SJSA1 (cell line): ENCODE results near the gene TMED6. TPM values are rescaled to one million over a fixed set of nuclear protein-coding genes. Genes with fewer than 3 reads are reported as not detected.

Experiments used
- DNase-seq, 2 experiments: peaks; one replicate each; pipeline ENCODE4 v3.0.0-alpha.2; 2015 to 2020; ENCODE audit warnings: low spot score in 2 of 2, low read depth in 1 of 2
- H3K27ac ChIP-seq: fragments of 250-450 bp; sonication (Bioruptor Pico); 2 replicates; pipeline ENCODE4 v1.5.1; 2020; ENCODE audit warnings: mild to moderate bottlenecking, moderate library complexity
- H3K27me3 ChIP-seq: fragments of 250-450 bp; sonication (Bioruptor Pico); replicated peaks from 2 replicates; pipeline ENCODE4 v1.5.1; 2020; ENCODE audit warnings: mild to moderate bottlenecking, moderate library complexity
- H3K36me3 ChIP-seq: fragments of 250-450 bp; sonication (Bioruptor Pico); 2 replicates; pipeline ENCODE4 v1.5.1; 2020; ENCODE audit warnings: mild to moderate bottlenecking
- H3K4me1 ChIP-seq: fragments of 250-450 bp; sonication (Bioruptor Pico); replicated peaks from 2 replicates; pipeline ENCODE4 v1.6.1; 2021; ENCODE audit warnings: mild to moderate bottlenecking
- H3K4me3 ChIP-seq: fragments of 250-450 bp; sonication (Bioruptor Pico); 2 replicates; pipeline ENCODE4 v1.5.1; 2020; ENCODE audit warnings: mild to moderate bottlenecking
- H3K9me3 ChIP-seq: fragments of 250-450 bp; sonication (Bioruptor Pico); replicated peaks from 2 replicates; pipeline ENCODE4 v1.5.1; 2020; ENCODE audit warnings: mild to moderate bottlenecking
- total RNA-seq: library from RNA; depleted of rRNA; stranded (reverse); fragments of >200 nt; shearing (Covaris generic); gene quantifications from 2 replicates; pipeline ENCODE4 v1.2.3, GENCODE V29; 2014

TMED6 gene
- total RNA-seq, 1 experiment from 2014 or later = 0.21 TPM

DNA sequence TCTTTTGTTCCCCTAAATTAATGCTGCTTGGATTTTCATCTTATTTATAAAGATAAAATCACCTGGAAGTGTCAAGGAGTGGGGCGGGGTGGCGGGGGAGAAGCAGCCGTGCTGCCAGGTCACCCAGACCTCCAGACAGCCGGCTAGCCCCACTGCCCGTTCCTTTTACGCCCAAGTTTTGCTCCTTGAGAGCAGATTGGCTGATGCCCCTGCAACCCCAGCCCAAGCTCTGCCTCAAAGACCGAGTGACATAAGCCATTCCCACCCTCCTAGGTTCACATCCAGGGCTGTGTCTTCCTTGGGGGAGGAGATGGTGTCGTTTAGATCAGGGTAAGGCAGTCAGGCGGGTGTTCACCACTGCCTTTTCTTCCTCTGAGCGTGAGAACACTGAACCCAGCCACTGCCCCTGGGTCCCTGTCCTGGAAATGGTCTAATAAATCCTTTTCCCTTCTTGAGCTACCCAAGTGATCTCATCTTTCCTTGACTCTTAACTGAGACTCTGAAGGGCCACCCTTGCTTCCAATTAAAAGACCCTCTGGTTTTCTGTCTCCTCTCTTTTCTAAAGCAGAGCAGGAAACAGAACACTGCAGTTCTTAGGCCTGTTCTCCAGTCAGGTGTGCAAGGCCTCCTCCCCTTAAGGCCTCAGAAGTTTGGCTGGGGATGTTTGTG is 26.9 kb downstream of the TMED6 start:
- H3K9me3 ChIP-seq = no peaks in the 10 kb centered on the region
- H3K4me1 ChIP-seq = peaks cover 15% of the 10 kb centered on the region
- DNase-seq = no peak
- peaks cover 94% of the 10 kb centered on the region for H3K36me3 ChIP-seq
- no peak overlapping the region for H3K27ac ChIP-seq
- no peaks in the 10 kb centered on the region for H3K27me3 ChIP-seq
- H3K4me3 ChIP-seq = no peak overlapping the region

DNA sequence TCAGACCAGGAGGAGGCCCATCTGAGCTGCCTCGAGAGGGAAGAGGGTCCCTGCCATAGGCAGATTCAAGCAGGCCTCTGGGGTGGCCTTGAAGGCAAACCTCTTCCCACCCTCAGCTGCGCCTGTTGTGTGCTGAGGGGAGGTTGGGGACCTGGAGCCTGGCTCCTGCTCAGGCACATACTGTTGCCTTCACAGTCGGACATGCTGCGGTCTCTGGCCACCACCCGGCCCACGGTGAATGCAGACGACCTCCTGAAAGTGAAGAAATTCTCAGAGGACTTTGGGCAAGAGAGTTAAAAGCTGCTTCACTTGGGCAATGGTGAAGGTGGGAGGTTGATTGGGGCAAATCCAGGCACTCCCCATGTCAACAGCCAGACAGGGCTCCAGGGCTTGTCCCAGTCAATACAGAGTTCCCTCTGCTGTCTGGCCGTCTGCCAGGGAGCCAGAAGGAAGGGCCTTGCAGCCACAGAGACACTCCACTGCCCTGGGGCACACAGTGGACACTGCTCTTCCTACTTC is 27.5 kb downstream of the TMED6 start:
- H3K4me1 ChIP-seq = peaks cover 8% of the 10 kb centered on the region
- no peaks in the 10 kb centered on the region for H3K27me3 ChIP-seq
- peaks cover 96% of the 10 kb centered on the region for H3K36me3 ChIP-seq
- DNase-seq = no peak
- no peaks in the 10 kb centered on the region for H3K9me3 ChIP-seq
- no peak overlapping the region for H3K27ac ChIP-seq
- no peak overlapping the region for H3K4me3 ChIP-seq

DNA sequence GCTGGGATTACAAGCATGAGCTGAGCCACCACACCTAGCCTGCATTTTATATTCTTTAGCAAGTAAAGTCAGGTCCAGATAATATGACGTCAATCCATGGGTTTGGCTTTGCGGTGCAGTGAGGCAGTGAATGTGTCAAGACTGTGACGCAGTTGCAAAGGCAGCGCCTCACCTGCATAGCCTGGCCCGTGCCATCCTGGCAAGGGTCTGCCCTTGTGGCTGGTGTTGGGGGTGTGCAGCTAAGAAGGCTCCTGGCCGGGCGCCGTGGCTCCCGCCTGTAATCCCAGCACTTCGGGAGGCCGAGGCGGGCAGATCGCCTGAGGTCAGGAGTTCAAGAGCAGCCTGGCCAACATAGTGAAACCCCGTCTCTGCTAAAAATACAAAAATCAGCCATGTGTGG is 28.2 kb downstream of the TMED6 start:
- no peak for DNase-seq
- no peak overlapping the region for H3K27ac ChIP-seq
- H3K27me3 ChIP-seq = no peaks in the 10 kb centered on the region
- peaks cover 96% of the 10 kb centered on the region for H3K36me3 ChIP-seq
- no peaks in the 10 kb centered on the region for H3K9me3 ChIP-seq
- H3K4me1 ChIP-seq = peaks cover 2% of the 10 kb centered on the region
- no peak overlapping the region for H3K4me3 ChIP-seq

DNA sequence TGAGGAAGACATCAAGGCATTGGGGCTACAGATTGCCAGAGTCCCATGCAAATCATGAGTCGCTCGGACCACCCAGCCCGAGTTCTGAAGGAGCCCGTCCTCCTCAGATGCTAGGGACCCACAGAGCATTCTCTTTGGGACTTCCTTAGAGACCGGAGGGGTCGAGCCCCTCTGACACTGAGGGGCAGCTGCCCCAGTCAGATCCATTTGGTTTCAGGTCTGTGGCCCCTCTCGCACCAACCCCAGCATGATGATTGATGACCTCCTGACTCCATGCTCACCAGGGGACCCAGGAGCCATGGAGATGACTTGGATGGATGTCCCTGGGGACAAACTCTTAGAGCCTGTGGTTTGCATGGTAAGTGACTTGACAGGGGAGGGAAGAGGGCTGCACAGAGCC is 29.2 kb downstream of the TMED6 start:
- no peak overlapping the region for H3K4me3 ChIP-seq
- H3K27me3 ChIP-seq = no peaks in the 10 kb centered on the region
- peaks cover 93% of the 10 kb centered on the region for H3K36me3 ChIP-seq
- H3K27ac ChIP-seq = no peak overlapping the region
- no peaks in the 10 kb centered on the region for H3K9me3 ChIP-seq
- DNase-seq = no peak
- H3K4me1 ChIP-seq = no peaks in the 10 kb centered on the region

DNA sequence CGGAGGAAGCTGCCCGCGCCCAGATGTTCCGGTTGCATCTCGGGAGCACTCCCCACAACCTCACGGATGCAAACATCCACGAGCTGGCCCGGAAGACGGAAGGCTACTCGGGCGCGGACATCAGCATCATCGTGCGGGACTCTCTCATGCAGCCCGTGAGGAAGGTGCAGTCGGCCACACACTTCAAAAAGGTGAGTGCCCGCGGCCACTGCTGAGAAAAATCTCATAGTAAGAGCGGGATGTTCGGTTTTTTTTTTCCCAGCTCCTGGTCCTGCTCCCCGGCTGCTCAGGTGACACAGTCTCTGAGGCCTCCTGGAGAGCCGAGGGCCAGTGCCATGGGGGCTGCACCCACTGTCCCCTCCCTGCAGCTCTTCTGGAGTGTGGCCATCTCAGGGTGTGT is 30.5 kb downstream of the TMED6 start:
- H3K9me3 ChIP-seq = no peaks in the 10 kb centered on the region

DNA sequence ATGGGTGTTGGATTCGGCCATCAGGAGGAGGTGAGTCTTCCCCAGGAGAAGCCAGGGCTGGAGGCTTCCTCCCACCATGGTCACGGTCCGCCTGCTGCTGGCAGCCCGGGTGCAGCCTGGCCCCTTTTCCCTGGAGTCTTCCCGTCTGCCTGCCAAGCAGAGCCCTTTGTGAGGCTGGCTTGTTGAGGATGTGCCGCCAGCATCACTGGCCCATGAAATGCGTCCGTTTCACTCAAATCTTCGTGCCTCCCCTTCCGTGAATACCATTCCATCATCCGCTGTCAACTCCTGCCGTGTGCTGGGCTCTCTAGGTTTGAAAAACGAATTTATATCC is 30.9 kb downstream of the TMED6 start:
- no peak for DNase-seq
- no peak overlapping the region for H3K4me3 ChIP-seq
- no peaks in the 10 kb centered on the region for H3K27me3 ChIP-seq
- H3K36me3 ChIP-seq = peaks cover 94% of the 10 kb centered on the region
- H3K9me3 ChIP-seq = no peaks in the 10 kb centered on the region
- H3K4me1 ChIP-seq = no peaks in the 10 kb centered on the region
- H3K27ac ChIP-seq = no peak overlapping the region

More for the DNA sequence above, 30.5 kb downstream of the TMED6 start:
- no peaks in the 10 kb centered on the region for H3K27me3 ChIP-seq
- H3K36me3 ChIP-seq = peaks cover 94% of the 10 kb centered on the region
- H3K4me1 ChIP-seq = no peaks in the 10 kb centered on the region
- H3K4me3 ChIP-seq = no peak overlapping the region
- H3K27ac ChIP-seq = no peak overlapping the region
- DNase-seq = no peak

DNA sequence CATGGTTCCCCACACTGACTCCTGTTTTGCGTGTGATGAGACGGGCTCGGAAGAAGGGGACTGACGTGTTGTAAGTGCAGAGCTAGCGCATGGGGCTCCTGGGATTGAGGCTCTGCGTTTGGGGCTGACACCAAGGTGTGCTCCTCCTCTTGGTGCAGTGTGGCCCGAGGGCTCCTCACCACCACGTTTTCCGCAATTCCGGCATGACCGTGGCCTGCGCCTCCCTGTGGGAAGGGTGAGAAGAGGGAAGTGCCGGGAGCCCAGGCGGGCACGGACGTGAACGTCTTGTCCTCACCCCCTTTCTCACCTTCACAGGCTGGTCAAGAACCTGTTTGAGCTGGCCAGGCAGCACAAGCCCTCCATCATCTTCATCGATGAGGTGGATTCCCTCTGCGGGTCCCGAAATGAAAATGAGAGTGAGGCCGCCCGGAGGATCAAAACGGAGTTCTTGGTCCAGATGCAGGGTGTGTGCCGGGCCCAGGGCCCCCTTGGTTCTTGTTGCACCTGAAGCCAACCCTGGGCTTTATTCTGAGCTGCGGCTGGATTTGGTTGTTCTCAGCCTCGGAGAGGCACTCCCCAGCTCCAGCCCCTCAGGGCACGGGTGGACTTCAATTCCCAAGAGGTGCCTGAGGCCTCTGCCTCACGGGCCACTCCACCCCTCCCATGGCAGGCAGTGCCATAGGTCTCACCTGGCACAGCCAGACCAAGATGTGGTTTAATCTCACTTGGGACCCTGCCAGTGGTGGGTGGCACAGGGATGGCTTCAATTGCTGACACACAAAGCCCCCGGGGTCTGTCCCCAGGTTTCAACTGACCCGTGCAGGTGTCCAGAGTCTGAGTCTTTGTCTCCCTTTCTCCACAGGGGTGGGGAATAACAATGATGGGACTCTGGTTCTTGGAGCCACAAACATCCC is 31.5 kb downstream of the TMED6 start:
- no peaks in the 10 kb centered on the region for H3K27me3 ChIP-seq
- H3K4me3 ChIP-seq = no peak overlapping the region
- H3K4me1 ChIP-seq = no peaks in the 10 kb centered on the region
- H3K27ac ChIP-seq = no peak overlapping the region
- H3K9me3 ChIP-seq = no peaks in the 10 kb centered on the region
- peaks cover 97% of the 10 kb centered on the region for H3K36me3 ChIP-seq
- DNase-seq = no peak

DNA sequence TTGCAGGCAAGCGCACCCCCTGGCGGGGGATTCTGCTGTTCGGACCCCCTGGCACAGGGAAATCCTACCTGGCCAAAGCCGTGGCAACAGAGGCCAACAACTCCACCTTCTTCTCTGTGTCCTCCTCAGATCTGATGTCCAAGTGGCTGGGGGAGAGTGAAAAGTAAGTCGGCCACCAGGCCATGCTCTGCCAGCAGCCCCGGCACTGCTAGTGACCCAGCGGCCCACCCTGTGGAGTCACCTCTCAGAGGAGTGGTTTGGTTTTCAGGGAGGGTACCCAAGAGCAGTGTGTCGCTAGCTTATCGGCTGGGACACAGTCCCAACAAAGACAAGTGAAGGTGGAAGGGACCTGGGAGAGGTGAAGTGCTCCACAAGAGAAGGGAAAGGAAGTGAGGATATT is 32.2 kb downstream of the TMED6 start:
- no peak overlapping the region for H3K4me3 ChIP-seq
- H3K27ac ChIP-seq = no peak overlapping the region
- H3K36me3 ChIP-seq = peaks cover 97% of the 10 kb centered on the region
- no peaks in the 10 kb centered on the region for H3K4me1 ChIP-seq
- H3K9me3 ChIP-seq = no peaks in the 10 kb centered on the region
- no peak for DNase-seq
- no peaks in the 10 kb centered on the region for H3K27me3 ChIP-seq

DNA sequence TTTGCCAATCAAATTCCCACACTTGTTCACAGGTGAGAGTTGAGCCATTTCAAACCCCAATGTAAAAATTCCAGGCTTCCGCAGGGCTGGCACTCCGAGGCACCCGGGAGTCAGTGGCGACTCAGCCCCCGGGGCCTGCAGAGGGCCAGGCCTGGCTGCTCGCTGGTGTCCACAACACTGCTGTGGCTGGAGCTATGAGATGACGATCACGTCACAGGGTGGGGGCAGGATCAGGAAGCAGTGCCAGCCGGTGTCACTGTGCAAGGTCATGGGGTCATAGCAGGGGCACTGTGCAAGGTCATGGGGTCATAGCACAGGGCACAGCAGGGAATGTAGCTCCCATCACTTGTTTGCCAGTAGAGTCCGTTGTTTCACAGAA is 32.7 kb downstream of the TMED6 start:
- H3K4me3 ChIP-seq = no peak overlapping the region
- H3K36me3 ChIP-seq = peaks cover 96% of the 10 kb centered on the region
- no peak overlapping the region for H3K27ac ChIP-seq
- H3K27me3 ChIP-seq = no peaks in the 10 kb centered on the region
- H3K4me1 ChIP-seq = no peaks in the 10 kb centered on the region
- DNase-seq = no peak
- no peaks in the 10 kb centered on the region for H3K9me3 ChIP-seq

DNA sequence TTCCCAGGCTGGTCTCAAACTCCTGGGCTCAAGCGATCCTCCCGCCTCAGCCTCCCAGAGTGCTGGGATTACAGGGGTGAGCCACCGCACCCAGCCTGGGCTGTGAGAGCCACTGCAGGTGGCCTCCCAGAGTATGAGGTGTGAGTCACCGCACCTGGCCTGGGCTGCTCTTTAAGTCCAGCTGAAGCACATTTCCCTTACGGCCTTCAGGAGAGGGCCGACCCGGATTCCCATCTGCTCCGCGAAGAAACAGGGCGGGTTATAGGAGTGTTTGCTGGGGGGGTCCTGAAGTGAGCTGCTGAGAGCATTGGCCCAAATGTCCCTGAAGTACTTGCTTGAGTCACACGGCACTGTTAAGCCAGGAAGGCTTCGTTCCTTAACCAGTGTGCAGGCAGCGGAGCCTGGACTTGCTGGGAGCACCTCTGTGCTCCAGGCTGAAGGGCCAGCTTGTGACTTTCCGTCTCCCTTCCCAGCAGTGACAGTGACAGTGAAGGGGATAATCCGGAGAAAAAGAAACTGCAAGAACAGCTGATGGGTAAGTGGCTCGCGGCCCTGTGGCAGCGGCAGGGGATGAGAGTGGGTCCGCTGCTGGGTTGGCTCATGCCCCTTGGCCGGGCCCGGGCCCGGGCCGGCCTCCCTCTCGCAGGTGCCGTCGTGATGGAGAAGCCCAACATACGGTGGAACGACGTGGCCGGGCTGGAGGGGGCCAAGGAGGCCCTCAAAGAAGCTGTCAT is 33.2 kb downstream of the TMED6 start:
- H3K27ac ChIP-seq = no peak overlapping the region
- H3K4me1 ChIP-seq = no peaks in the 10 kb centered on the region
- no peaks in the 10 kb centered on the region for H3K27me3 ChIP-seq
- H3K4me3 ChIP-seq = no peak overlapping the region
- peaks cover 94% of the 10 kb centered on the region for H3K36me3 ChIP-seq
- no peak for DNase-seq
- no peaks in the 10 kb centered on the region for H3K9me3 ChIP-seq

DNA sequence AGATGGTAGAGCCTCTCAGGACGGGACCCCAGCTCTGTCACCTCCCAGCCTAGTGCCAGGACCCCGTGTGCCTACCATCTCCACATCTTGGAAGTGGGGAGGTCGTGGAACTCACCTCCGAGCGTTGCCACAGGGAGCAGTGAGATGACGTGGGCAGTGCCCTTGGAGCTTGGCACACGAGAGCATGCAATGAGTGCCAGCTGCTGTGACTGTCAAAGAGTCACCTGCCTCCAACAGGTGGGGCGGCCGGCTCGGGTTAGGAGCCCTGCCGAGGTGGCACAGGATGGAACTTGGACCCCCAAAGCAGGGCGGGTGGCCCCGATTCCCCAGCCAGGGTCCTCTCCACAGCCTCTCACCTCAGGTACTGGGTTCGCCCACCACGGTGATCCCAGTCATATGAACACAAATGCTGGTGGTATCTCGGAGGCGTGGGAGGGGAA is 35.0 kb downstream of the TMED6 start:
- H3K4me1 ChIP-seq = peaks cover 5% of the 10 kb centered on the region; the same call in 1 of the 2 replicates
- no peaks in the 10 kb centered on the region for H3K27me3 ChIP-seq
- peaks cover 1% of the 10 kb centered on the region for H3K9me3 ChIP-seq
- H3K36me3 ChIP-seq = peaks cover 88% of the 10 kb centered on the region
- H3K27ac ChIP-seq = no peak overlapping the region
- DNase-seq = no peak
- no peak overlapping the region for H3K4me3 ChIP-seq

DNA sequence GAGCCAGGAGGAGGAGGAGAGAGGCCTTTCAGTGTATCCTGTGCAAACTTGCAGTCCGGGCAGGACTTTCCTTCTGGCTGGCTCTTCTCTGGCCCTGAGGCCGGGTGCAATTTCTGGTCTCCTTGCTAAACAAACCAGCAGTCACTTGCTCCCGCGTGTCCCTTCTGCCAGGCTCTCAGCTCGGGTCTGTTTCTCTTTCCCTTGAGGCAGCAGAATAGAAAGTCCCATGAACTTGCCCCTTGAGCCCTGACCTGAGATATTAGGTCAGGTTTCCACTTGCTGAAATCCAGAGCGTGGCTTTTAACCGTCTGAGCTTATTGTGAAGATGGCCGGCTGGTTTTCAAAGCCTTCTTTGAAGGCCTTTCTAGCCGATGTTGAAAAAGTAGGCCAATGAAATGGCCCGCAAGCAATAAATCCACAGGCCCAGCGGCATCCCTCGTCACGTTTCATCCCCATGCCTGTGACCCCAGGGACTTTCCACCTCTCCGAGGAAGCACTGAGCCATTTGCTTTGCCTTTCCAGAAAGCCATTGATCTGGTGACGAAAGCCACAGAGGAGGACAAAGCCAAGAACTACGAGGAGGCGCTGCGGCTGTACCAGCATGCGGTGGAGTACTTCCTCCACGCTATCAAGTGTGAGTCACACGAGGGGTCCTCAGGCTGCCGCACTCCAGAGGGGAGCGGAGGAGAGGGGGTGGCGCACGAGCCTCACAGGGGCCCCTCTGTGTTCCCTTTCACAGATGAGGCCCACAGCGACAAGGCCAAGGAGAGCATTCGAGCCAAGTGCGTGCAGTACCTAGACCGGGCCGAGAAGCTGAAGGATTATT is 35.9 kb downstream of the TMED6 start:
- no peaks in the 10 kb centered on the region for H3K27me3 ChIP-seq
- peaks cover 84% of the 10 kb centered on the region for H3K36me3 ChIP-seq
- H3K9me3 ChIP-seq = peaks cover 6% of the 10 kb centered on the region
- no peak overlapping the region for H3K4me3 ChIP-seq
- H3K27ac ChIP-seq = no peak overlapping the region
- H3K4me1 ChIP-seq = peaks cover 6% of the 10 kb centered on the region
- DNase-seq = peak in 1 of 2 experiments; percentile 34

DNA sequence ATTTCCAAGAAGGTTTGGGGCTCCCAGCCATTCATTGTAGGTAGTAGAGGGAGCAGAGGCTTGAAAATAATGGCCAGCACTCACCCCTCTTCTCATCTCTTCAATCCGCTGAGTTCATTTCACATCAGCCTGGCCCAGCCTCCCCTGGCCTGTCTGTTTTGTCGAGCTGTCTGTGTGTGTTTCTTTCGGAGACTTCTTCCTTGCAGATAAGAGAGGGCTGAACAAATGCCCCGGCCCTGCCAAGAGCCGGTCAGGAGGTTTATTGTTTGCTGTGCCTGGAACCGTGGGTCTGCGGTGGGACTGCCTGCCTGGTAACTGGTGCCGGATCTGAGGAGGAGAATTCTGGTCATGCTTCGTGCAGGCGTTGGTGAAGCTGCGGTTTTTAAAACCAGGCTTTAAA is 37.1 kb downstream of the TMED6 start:
- H3K4me3 ChIP-seq = no peak overlapping the region
- no peaks in the 10 kb centered on the region for H3K27me3 ChIP-seq
- H3K4me1 ChIP-seq = peaks cover 9% of the 10 kb centered on the region
- H3K27ac ChIP-seq = no peak overlapping the region
- H3K9me3 ChIP-seq = peaks cover 6% of the 10 kb centered on the region
- DNase-seq = peak in 1 of 2 experiments; percentile 28
- peaks cover 72% of the 10 kb centered on the region for H3K36me3 ChIP-seq
